AG08395 (cell line): ENCODE data around the gene DDIT4L.
"Not testable (repeated sequence)": the region's sequence is repeated elsewhere in the genome, so short reads cannot be mapped to it uniquely, and the experiment has no call there.

ENCODE experiments used
- DNase-seq: peaks from one replicate; pipeline ENCODE4 v3.0.0; 2012; ENCODE audit warnings: mixed read lengths, low spot score

DDIT4L gene

GRCh38 chr4:100166297-100167039 is 23.8 kb downstream of the DDIT4L start:
- DNase-seq, result no peak

GRCh38 chr4:100165809-100166208 is 24.5 kb downstream of the DDIT4L start:
- no peak for DNase-seq

GRCh38 chr4:100164808-100165760 is 25.2 kb downstream of the DDIT4L start:
- DNase-seq, result no peak

GRCh38 chr4:100162027-100162685 is 28.1 kb downstream of the DDIT4L start:
- no peak for DNase-seq

GRCh38 chr4:100149190-100149589 is 41.1 kb downstream of the DDIT4L start:
- no peak for DNase-seq

- DNase-seq, result no peak
Measured at GRCh38 chr4:100147684-100148083, 42.6 kb downstream of the DDIT4L start.

GRCh38 chr4:100147198-100147597 is 43.1 kb downstream of the DDIT4L start:
- no peak for DNase-seq

- DNase-seq, result no peak
Measured at GRCh38 chr4:100146756-100147155, 43.5 kb downstream of the DDIT4L start.

GRCh38 chr4:100137320-100137719 is 52.9 kb downstream of the DDIT4L start:
- not testable (repeated sequence) for DNase-seq
